ENCODE data around the gene CEP85. TPM values are rescaled to one million over a fixed set of nuclear protein-coding genes. Genes with fewer than 3 reads are reported as not detected.

Gene CEP85
- total RNA-seq, 1 experiment from 2014 or later: 37.2 TPM

- intact Hi-C loops (cut with micrococcal nuclease): no loop called here
- Histone ChIP-seq H2AFZ (ENCODE audit: low read depth, low read length, poor library complexity, severe bottlenecking) (no peak overlapping the region), H3K9me2 (ENCODE audit: insufficient read depth) (no peaks in the 10 kb centered on the region), H3K27ac (ENCODE audit: low read depth, low read length) (no peak overlapping the region), H3K9me3 (ENCODE audit: control insufficient read depth in 1 of 2, insufficient read depth in 1 of 2, low read depth in 1 of 2, low read length in 2 of 2) (no peaks in the 10 kb centered on the region), H3K4me2 (ENCODE audit: low read length) (no peak overlapping the region), H3K4me3 (replicated peaks in 1 of 2; ENCODE audit: low read depth in 1 of 2, low read length in 2 of 2) (no peak overlapping the region), H3K27me3 (ENCODE audit: insufficient read depth, low read length) (no peaks in the 10 kb centered on the region), H3K79me2 (ENCODE audit: insufficient read depth, low read length) (no peaks in the 10 kb centered on the region), H3K4me1 (ENCODE audit: control insufficient read depth in 1 of 2, insufficient read depth in 2 of 2, low read length in 2 of 2) (peaks cover 0 to 6% of the 10 kb centered on the region in 2 experiments; a peak in 2 of 4 replicates), H3K9ac (ENCODE audit: low read length) (no peak overlapping the region), H4K20me1 (ENCODE audit: insufficient read depth) (no peaks in the 10 kb centered on the region), H3K36me3 (ENCODE audit: control insufficient read depth in 1 of 2, insufficient read depth in 2 of 2, low read length in 2 of 2) (0 out of 4 replicates have a peak, but pooled peaks cover 0 to 3% of the 10 kb centered on the region in 2 experiments)
- POLR2A ChIA-PET: no interaction called here
- TF ChIP-seq ZFX (IDR thresholded peaks at IDR 0.05) (no peak), ELF1 (IDR thresholded peaks at IDR 0.05; ENCODE audit: borderline replicate concordance, low read depth) (no peak), YY1 (IDR thresholded peaks at IDR 0.05; ENCODE audit: extremely low read depth, insufficient replicate concordance, low read depth, low read length) (no peak), SP1 (IDR thresholded peaks at IDR 0.05; ENCODE audit: low read depth) (no peak), ZBTB33 (IDR thresholded peaks at IDR 0.05; ENCODE audit: extremely low read depth, insufficient replicate concordance, low read length) (no peak), CTCF (IDR thresholded peaks at IDR 0.05 in 2 of 3, conservative IDR thresholded peaks at IDR 0.05 in 1 of 3; ENCODE audit: borderline replicate concordance in 1 of 3, insufficient read depth in 1 of 3, low read depth in 2 of 3, low read length in 2 of 3) (no peak), SIN3A (IDR thresholded peaks at IDR 0.05; ENCODE audit: low read depth) (no peak), EGR1 (IDR thresholded peaks at IDR 0.05; ENCODE audit: low read depth) (no peak), TCF7L2 (IDR thresholded peaks at IDR 0.05; ENCODE audit: borderline replicate concordance, extremely low read depth, insufficient read depth, insufficient read length) (no peak), ATF3 (IDR thresholded peaks at IDR 0.05) (no peak), EZH2phosphoT487 (IDR thresholded peaks at IDR 0.05; ENCODE audit: borderline replicate concordance) (no peak), POLR2AphosphoS5 (IDR thresholded peaks at IDR 0.05; ENCODE audit: low read depth, low read length) (no peak)
- BruUV-seq (replicated peaks): no TSS peak
- CTCF ChIA-PET: interaction anchor here (1.5 kb wide), 1 partner anchor 16 kb away, joined by 3 read pairs; no protein-coding TSS in a partner anchor
- DNase-seq (ENCODE audit: low read depth, low spot score): no peak
- no peak for ATAC-seq
- RAD21 ChIA-PET (ENCODE audit: low non-redundant PET in 1 of 2, low total read pairs in 2 of 2, uncharacterized antibody in 2 of 2, unreplicated experiment in 2 of 2): no interaction called here
Observed at GRCh38 chr1:26291433-26291832, 57.4 kb downstream of the CEP85 start.
